ENCODE data around the gene CDX2. TPM values are rescaled to one million over a fixed set of nuclear protein-coding genes. Genes with fewer than 3 reads are reported as not detected.
A peak's percentile ranks its signal among the peaks of the same experiment; 100 is the strongest.

Gene CDX2
- polyA plus RNA-seq, 1 experiment: not detected

GRCh38 chr13:27962982-27963381, 6.1 kb downstream of the CDX2 start:
- no peaks in the 10 kb centered on the region; the same call in 1 of the 2 replicates for H3K9me3 ChIP-seq (ENCODE audit: control insufficient read depth, insufficient read depth, low read length)
- ChIA-PET POLR2A (no interaction called here), CTCF (interaction anchor here (2.4 kb wide), 1 partner anchor 9 kb away, joined by 7 read pairs; no protein-coding TSS in a partner anchor)
- H3K27me3 ChIP-seq (ENCODE audit: control insufficient read depth, insufficient read depth, low read length): peaks cover 91% of the 10 kb centered on the region
- no peak overlapping the region for H3K27ac ChIP-seq (ENCODE audit: low read depth, low read length)
- no peak for DNase-seq (ENCODE audit: low read depth, low spot score)
- no peak overlapping the region for H3K4me3 ChIP-seq (ENCODE audit: low read depth, low read length)
- no peak for TF ChIP-seq CTCF (IDR thresholded peaks at IDR 0.05; ENCODE audit: low read depth, low read length)

- Histone ChIP-seq H3K27me3 (ENCODE audit: control insufficient read depth, insufficient read depth, low read length) (peaks cover 91% of the 10 kb centered on the region), H3K4me3 (ENCODE audit: low read depth, low read length) (no peak overlapping the region), H3K27ac (ENCODE audit: low read depth, low read length) (no peak overlapping the region), H3K9me3 (ENCODE audit: control insufficient read depth, insufficient read depth, low read length) (no peaks in the 10 kb centered on the region; the same call in 1 of the 2 replicates)
- ChIA-PET CTCF (interaction anchor here (0.5 to 2.4 kb wide), 4 partner anchors 9 to 1586 kb away, joined by 3 to 7 read pairs (median 3); no protein-coding TSS in a partner anchor), POLR2A (no interaction called here)
- TF ChIP-seq CTCF (IDR thresholded peaks at IDR 0.05; ENCODE audit: low read depth, low read length): no peak
- DNase-seq (ENCODE audit: low read depth, low spot score): no peak
Observed at GRCh38 chr13:27962128-27962841, 6.8 kb downstream of the CDX2 start.

- no peak overlapping the region for H3K4me3 ChIP-seq (ENCODE audit: low read depth, low read length)
- POLR2A ChIA-PET: no interaction called here
- TF ChIP-seq CTCF (IDR thresholded peaks at IDR 0.05; ENCODE audit: low read depth, low read length): no peak
- no peak for DNase-seq (ENCODE audit: low read depth, low spot score)
- no peaks in the 10 kb centered on the region; the same call in 1 of the 2 replicates for H3K9me3 ChIP-seq (ENCODE audit: control insufficient read depth, insufficient read depth, low read length)
- H3K27me3 ChIP-seq (ENCODE audit: control insufficient read depth, insufficient read depth, low read length): peaks cover 89% of the 10 kb centered on the region
- no peak overlapping the region for H3K27ac ChIP-seq (ENCODE audit: low read depth, low read length)
- CTCF ChIA-PET: interaction anchor here (0.5 to 2.4 kb wide), 4 partner anchors 8 to 1018 kb away, joined by 3 to 7 read pairs (median 4); no protein-coding TSS in a partner anchor
Observed at GRCh38 chr13:27961227-27962085, 7.7 kb downstream of the CDX2 start.

- peak; percentile 29; the same call in 1 of the 2 replicates for TF ChIP-seq CTCF (IDR thresholded peaks at IDR 0.05; ENCODE audit: low read depth, low read length)
- DNase-seq (ENCODE audit: low read depth, low spot score): no peak
- H3K9me3 ChIP-seq (ENCODE audit: control insufficient read depth, insufficient read depth, low read length): no peaks in the 10 kb centered on the region; the same call in 1 of the 2 replicates
- H3K27ac ChIP-seq (ENCODE audit: low read depth, low read length): no peak overlapping the region
- peaks cover 88% of the 10 kb centered on the region for H3K27me3 ChIP-seq (ENCODE audit: control insufficient read depth, insufficient read depth, low read length)
- H3K4me3 ChIP-seq (ENCODE audit: low read depth, low read length): no peak overlapping the region
- POLR2A ChIA-PET: no interaction called here
- CTCF ChIA-PET: interaction anchor here (1.1 kb wide), 2 partner anchors 23 to 92 kb away, joined by 3 to 4 read pairs; no protein-coding TSS in a partner anchor
Observed at GRCh38 chr13:27960362-27961226, 8.5 kb downstream of the CDX2 start.

All from AG04450 (cell line).